MM.1S (cell line): ENCODE measurements around the gene TMEM154.

Source experiments
- CTCF ChIP-seq: fragments of 300-600 bp; sonication (generic); IDR thresholded peaks from 2 replicates; pipeline ENCODE4 v1.5.1; 2016; ENCODE audit warnings: antibody characterized with exemption, low read length, mixed read lengths
- EZH2phosphoT487 ChIP-seq: fragments of 300-600 bp; sonication (generic); IDR thresholded peaks from 2 replicates; pipeline ENCODE4 v1.6.1; 2018; ENCODE audit warnings: antibody characterized with exemption, low read length

GRCh38 chr4:152719801-152720556 is 40.2 kb upstream of the TMEM154 start:
- TF ChIP-seq CTCF (no peak), EZH2phosphoT487 (no peak)
